A204.1 (cell line): ENCODE measurements around the gene FSTL4.

Experiments used
- FAIRE-seq: peaks from 2 replicates; lab custom pipeline; 2012; peaks lifted over from hg19 to GRCh38; lab: Jason Lieb, UNC

Gene FSTL4

DNA sequence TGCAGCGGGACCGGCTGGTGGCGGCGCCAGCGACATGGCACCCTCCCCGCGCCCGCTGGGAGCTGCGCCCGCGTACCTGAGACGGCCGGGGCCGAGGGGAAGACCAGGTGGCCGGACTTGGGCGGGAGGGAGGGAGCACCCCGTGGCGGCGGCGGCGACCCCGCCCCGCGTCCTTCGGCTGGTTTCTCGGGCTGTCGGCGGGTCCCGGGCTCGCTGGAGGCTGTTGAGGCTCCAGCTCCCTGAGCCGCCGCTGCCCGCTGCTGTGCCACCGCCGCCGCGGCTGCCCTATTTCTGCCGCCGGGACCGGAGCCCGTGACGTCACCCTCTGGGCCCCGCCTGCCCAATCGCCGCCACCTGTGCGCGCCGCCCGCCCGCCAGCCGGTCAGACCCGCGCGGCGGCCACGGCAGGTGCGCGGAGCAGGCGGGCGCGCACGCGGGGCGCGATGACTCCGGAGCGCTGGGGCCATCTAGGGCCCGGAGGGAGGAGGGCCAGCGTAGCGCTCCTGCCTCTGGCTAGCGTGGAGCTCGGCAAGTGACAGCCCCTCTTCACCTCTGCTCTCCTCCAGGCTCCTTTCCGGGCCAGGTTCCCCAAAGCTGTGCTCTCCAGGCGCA lies at the start of gene FSTL4:
TSS of gene FSTL4 (minus strand) at position 293 of the 612 bp plus-strand sequence.
- FAIRE-seq: no peak

DNA sequence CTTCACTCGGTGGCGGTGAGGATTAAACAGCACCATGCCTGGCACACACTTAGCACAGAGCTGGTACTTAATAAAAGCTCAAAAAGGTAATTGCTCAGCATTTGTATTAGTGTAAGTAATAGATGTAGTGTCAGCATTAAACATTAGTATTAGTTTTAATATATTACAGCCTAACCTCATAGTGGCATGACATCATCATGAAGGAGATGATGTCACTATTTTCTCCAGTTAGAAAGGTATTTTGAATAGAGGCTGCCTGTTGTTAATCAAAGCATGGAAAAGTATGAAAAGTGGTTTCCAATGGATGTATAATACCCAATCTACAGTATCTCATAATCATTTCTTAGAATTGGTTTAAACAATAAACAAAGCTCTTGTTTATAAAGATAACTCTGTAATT lies 49.0 kb upstream of the FSTL4 start:
- no peak for FAIRE-seq

DNA sequence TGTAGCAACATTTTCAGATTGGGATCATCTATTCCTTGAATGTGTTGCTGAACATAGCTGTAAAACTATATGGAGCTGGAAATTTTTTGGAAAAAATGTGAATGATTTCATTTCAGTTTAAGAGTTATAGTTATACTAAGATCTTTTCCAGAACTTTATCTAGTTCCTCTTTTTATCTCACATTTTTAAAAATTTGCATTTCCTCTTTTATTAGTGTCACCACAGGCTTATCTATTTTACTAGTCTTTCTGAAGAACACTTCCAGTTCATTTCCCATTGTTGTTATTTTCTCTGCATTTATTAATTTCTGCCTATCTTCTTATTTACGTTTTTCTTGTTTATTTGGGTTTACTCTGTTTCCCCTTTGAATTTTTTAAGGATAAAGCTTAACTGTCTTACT lies 46.0 kb upstream of the FSTL4 start:
- no peak for FAIRE-seq

DNA sequence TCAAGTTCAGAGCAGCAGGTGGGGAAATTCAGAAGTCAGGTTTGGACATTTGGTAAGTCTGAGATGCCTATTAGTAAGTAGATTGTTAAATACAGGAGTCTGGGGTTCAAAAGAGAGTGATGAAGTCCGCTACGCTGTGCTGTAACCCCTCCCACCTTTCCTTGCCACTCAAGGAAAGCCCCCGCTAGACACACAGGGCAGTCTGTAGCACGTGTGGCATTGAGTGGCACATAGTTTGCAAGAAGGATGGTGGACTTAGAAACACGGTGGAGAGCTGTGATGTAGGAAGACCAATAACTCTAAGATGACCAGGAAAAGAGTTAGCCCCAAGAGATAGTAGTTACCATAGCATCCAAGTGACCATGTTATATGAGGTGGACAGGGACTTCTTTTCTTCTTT lies 44.7 kb upstream of the FSTL4 start:
- FAIRE-seq: no peak

DNA sequence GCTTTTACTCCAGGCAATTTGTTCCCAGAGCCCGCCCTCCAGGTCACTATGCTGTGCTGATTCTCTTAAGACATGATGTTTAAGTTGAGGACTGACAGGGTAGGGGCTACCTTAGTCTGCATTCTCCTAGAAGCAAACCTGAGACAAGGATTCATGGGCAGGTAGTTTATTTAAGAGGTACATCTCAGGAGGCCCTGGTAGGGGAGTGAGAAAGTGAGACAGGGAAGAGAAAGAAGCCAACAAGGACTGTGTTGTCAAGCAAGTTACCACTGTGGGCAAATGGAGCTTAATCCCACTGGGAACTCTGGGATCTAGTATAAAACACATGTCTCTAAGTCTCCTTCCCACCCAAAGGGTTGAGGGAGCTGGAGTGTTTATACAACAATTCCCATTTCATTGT lies 43.6 kb upstream of the FSTL4 start:
- no peak for FAIRE-seq

DNA sequence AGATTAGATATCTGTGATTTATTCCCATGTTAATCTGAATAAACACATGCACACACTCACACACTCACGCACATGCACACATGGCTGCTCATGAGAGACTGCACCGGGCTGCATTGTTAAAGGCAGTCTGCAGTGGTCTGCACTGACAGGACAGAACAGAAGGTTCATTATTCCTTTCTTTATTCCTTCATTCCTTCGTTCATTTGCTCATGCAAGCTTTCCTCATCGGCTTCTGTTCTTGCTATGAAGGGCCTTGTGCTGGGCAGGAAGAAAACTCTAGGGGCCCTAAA lies 41.4 kb upstream of the FSTL4 start:
- FAIRE-seq: no peak

DNA sequence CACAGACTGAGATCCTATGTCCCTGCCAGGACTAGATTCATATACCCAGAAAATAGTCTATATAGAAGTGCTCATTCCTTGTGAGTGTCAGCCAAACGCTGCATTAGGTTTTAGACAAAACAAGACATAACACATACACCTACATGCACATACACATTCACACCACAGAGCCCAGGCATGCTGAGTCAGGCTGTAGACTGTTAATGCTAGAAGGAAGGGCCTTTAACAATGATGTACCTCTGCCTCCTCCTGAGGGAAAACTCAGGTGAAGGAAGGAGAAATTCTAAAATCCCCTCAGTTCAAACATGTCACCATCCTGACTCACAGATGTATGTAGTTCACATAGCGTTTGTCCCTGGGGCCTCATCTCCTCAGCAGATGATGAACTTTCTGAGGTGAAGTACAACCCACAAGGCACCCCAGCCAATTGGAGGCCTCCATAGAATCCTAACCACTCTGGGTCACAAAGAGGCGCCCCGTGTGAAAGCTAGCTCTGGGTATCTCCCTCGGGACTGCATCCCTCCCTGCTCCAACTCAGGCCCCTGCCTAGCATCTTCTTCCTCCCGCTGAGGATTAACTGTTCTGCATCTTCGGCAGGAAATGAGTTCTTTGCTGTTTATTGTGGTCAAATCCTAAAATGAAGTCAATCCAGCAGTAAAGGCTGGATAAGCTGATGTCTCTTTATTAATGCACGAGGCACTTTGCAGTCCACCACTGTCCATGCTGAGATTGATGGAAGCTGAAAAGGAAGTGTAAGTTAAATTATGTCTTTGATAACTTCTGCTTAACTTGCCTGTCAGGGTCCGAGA lies 40.8 kb upstream of the FSTL4 start:
- FAIRE-seq: no peak

DNA sequence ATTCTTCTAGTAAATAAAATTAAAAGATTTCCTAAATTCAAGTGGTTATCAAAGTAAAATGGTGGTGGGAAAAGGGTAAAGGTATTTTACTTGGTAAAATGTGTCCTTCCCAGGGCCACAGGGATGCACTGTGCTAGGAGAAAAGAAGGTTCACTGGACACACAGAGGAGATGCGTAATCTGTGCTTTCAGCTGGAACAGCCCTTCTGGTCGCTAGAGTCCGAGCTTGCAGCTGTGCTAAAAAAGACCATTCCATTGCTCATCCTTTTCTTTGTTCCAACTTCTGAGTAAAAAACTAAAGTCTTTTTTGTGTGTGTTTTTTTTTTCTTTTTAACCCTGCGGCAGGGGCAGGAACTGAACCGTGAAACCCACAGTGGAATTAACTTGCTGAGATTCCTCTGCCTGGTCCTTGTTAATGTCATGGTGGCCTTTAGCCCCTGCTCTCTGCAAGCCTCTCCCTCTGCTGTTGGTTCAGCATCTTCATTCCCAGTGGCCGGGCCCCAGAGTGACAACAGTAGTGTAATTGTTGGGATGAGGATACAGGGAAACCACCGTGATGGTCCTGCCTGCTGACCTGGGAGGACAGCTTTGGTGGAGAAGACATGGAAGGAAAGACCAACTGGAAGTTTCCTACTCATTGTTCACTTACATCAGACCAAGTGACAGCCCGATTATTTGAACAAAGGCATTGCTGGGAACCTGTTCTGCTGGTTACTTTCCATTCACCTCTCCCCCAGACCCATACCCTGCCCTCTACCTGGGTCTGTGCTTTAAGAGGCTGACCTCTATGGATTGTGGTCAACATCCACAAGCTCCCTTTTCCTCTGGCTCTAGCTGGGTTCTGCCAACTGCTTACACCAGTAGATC lies 31.9 kb upstream of the FSTL4 start:
- no peak for FAIRE-seq

DNA sequence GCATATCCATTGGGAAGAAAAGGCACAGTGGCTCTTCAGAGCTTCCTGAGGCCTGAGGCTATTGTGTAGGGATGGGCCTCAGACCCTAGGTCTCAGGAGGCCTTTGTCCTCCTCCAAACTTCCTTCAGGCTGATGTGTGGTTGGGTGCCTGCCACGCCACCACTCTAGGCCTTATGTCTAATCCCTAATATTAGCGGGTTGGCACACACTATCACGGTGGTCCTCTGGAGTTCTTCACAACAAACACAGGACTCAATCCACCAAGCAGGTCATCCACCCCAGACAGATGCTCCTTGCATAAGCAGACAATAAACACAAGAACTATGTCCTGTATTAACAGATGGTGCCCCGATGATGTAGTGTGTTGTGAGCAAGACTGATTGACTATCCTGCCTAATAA lies 31.0 kb upstream of the FSTL4 start:
- FAIRE-seq: no peak

DNA sequence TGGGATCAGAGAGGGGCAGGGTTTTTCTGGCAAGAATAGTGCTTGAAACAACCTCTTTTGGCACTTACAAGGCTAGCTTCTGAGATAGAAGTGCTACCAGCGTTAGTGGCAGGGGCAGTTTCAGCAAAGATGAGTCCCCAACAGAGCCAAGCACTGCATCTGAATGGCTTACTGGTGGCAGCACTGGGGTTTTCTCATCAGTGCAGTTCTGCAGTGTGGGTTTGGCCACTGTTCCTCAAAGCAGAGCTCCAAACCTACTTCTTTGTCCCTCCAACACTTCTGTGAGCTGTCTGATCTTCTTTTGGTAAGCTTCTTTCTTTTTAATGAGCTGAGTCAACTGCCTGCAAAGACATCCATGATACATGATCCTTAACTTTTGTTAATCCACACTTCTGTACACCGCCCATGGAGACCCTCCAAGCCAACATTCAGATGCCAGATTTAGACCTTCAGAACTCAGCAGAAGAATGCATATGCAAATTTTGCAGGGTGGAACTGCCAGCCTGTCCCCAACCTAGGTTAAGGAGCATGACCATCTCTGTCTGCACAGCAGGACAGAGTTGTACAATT lies 29.9 kb upstream of the FSTL4 start:
- FAIRE-seq: no peak

DNA sequence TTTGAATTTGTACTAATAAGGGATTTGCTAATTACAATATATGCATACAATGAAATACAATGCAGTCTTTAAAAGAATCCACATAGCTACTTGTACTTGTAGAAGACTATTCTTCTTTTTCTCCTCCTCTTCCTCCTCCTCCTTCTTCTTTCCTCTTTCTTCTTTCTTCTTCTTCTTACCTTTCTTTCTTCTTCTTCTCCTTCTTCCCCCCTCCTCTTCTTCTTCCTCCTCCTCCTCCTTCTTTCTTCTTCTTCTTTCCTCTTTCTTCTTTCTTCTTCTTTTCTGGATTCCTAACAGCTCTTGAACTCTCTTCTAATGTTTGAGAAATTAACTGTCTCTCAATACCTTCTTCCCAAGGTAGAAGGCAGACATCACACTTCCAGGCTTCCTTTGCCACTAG lies 29.3 kb upstream of the FSTL4 start:
- no peak for FAIRE-seq

DNA sequence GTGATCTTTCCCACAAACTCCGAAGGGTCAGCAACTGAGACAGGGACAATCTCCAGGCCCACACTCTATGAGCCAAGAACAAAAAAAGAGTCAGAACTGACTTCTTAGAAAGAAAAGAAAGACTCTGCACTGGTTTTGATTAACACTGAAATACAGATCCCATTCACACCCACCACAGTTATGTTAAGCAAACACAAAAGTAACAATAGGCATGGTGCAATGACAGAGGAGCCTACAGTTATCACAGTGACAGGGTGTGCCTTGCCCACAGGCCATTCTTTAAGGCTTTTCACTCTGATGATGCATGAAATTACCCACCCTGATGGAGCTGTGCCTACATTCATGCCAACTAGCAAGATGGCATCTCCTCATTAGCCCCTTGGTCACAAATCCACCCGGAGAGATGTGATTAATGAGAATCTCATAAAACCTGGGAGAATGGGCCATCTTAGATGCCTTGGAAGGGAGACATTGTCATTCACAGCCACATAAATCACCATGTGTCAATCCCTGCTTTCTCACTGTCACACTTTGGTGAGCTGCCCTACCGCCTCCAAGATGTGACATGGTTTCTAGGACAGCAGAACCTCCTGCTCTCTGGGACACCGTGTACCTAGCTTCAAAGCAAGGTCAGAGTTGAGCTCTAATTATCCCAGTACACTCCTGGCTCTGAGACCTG lies 27.6 kb upstream of the FSTL4 start:
- no peak for FAIRE-seq

DNA sequence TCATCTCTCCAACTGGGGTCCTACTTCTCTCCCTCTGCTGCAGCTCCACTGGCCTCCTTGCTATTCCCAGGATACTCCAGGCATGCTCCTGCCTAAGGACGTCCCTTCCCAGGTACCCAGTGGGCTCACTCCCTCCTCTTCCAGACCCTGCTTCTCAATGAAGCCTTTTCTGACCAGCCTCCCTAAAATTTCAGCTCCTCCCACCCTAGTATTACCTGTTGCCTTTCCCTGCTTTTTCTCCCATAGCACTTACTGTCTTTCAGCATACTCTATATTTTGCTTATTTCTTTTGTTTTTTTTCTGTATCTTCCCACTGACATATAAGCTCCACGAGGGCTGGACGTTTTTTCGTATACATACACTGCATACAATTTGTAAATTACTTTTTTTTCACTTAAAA lies 26.1 kb upstream of the FSTL4 start:
- no peak for FAIRE-seq

DNA sequence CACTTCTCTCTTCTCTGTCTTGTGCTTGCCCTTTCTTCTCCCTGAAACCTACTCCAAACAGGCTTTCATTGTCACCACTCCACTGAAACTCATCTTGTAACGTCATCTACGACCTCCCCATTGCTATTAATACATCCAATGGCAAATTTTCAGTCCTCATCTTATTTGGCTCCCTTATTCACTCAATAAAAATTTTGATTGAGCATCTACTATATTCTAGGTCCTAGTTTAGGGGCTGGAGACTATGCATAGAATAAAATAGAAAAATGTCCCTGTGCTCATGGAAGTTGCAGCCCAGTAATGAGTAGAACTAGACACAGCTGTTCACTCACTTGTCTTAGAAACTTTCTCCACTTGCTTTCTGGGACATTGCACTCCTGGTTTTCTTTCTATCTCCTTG lies 24.9 kb upstream of the FSTL4 start:
- no peak for FAIRE-seq

DNA sequence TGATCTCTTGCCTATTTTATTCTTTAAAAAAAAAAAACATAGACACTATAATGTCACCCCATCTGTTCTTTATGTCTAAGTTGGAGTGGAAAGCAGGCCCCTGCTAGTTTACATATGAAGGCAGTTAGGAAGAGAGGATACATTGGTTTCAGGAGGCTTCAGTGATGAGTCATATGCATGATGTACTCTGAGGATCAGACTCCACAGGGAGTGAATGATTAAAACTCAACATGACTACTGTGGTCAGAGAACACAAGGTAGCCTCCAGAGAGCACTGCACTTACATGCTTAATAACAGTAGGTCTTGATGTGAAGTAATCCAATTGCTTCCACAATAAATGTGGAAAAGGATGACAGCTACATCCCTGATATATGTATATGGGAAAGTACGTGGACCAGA lies 22.7 kb upstream of the FSTL4 start:
- FAIRE-seq: no peak

DNA sequence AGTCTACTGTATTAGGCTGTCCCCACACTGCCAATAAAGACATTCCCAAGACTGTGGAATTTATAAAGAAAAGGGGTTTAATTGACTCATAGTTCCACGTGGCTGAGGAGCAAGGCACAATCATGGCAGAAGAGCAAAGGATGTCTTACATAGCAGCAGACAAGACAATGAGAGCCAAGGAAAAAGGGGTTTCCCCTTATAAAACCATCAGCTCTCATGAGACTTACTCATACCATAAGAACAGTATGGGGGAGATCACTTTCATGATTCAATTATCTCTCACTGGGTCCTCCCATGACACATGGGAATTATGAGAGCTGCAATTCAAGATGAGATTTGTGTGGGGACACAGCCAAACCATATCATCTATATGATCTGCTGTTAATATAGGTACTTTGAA lies 14.8 kb upstream of the FSTL4 start:
- no peak for FAIRE-seq

DNA sequence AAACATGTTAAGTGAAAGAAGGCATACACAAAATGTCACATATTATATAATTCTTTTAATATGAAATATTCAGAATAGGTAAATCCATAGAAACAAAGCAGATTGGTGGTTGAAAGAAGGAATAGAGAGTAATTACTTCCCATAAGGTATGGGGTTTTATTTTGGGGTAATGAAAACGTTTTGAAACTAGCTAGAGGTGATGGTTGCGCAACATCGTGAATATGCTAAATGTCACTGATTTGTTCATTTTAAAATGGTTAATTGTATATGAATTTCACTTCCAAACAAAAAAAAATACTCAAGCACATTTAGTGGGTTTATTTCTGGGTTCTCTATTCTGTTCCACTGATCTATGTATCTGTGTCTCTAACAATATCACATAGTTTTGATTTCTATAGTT lies 12.0 kb upstream of the FSTL4 start:
- no peak for FAIRE-seq

DNA sequence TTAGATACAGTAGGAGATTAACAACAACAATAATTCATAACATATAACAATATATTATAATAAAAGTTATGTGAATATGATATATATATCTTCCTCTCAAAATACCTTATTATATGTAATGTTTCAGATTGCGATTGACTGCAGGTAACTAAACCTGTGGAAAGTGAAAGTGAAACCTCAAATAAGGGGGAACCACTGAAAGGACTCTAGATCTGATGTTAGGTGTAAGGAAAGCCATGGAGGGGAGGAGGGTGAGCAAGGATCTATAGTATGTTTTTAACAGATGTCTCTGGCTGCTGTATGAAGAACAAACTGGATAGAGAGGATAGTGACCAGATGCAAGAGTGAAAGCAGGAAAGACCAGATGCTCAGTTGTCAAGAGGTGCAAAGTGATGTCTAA lies 5.8 kb upstream of the FSTL4 start:
- FAIRE-seq: no peak

DNA sequence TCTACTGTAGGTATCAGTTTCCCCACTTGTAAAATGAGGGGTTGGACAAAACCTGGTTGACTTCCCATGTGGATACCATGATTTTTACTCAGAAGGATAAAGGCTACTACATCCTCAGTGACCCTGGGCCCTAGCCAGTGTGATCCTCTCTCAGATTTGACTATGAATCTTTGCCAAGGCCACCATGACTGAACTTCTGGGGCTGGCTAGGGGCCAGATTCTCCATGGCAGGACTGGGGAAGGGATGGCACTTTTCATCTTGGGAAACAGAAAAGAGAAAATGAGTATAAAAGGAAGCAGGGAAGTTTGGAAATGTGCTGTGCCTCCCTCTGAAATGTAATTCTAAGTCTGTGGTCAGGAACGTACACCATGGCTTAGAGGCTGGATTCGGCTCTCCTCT lies 1.4 kb upstream of the FSTL4 start:
- FAIRE-seq: no peak

DNA sequence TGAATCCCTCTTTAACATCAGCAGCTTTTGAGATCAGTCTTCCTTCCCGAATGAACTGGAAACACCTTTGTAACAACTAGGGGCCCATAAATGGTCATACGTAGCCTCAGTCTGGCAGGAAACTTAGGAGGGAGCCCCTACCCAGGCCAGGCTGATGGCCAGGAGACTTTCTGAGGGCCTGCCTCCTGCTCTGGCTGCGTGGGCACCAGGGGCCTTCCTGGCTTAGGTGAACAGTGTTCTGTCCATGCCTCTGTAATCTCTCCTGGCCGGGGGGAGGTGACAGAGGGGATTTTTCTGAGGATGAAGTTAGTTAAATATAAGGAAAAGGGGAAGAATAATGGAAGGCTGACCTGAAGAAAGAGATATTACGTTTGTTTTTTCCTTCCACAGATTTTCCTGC lies 843 bp upstream of the FSTL4 start:
- no peak for FAIRE-seq

DNA sequence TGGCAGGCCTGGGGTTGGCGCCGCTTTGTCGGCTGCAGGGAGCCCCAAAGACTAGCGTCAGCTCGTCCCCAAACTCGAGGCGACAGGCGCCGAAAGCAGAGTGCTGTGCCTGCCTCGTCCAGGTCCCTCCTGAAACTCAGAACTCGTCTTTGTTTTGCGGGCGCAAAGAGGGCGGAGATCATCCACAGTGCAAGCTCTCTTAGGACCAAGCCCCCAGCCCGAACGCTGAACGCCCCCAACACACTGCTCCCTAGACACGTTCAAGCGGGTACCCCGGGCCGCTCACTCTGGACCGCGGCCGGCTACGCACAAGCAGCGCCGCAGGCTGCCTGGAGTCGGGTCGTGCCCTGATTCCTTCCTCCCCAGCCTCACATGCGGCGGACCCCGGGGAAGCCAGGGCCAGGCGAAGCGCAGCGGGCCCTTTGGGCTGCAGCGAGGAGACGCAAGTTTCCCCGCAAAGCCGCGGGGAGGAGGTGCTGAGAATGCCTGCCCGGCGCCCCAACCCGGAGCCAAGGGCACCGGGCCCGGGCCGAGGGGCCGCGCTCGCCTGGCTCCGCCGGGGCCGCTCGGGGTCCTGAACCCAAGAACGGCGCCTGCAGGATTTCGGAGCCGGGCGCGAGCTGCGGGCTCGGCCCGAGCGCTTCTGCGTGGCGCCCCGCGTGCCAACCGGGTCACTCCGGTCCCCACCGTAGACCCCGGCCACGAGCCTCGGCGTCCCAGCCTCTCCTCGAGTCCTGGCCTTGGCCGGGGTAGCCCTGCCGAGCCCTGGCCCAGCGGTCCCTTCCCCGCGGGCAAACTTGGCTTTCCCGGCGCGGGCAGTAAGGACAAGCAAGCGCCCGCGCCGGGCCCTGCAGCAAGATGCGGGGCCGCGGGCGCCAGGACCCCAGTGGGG lies 738 bp downstream of the FSTL4 start:
- FAIRE-seq: no peak
